Glutamatergic neuron (in vitro differentiated cells): ENCODE data around the gene EYS. TPM values are rescaled to one million over a fixed set of nuclear protein-coding genes. Genes with fewer than 3 reads are reported as not detected.

Experiments used
- DNase-seq: peaks from one replicate; pipeline ENCODE4 v3.0.0; 2022
- H3K27ac Mint-ChIP-seq: one replicate; pipeline ENCODE4 v1.8.0; 2020; ENCODE audit warnings: mild to moderate bottlenecking, mixed read lengths, inconsistent platforms; ENCODE audit not compliant: unreplicated experiment
- H3K27me3 Mint-ChIP-seq: one replicate; pipeline ENCODE4 v1.8.0; 2020; ENCODE audit warnings: mild to moderate bottlenecking, moderate library complexity, mixed read lengths, inconsistent platforms; ENCODE audit not compliant: unreplicated experiment
- H3K36me3 Mint-ChIP-seq: one replicate; pipeline ENCODE4 v1.8.0; 2020; ENCODE audit warnings: mild to moderate bottlenecking, mixed read lengths, inconsistent platforms; ENCODE audit not compliant: unreplicated experiment
- H3K4me1 Mint-ChIP-seq: one replicate; pipeline ENCODE4 v1.8.0; 2020; ENCODE audit warnings: mild to moderate bottlenecking, low read depth, mixed read lengths, inconsistent platforms; ENCODE audit not compliant: unreplicated experiment
- H3K4me3 Mint-ChIP-seq: one replicate; pipeline ENCODE4 v1.8.0; 2020; ENCODE audit warnings: mild to moderate bottlenecking, mixed read lengths, inconsistent platforms; ENCODE audit not compliant: unreplicated experiment
- H3K9me3 Mint-ChIP-seq: one replicate; pipeline ENCODE4 v1.8.0; 2020; ENCODE audit warnings: mild to moderate bottlenecking, moderate library complexity, mixed read lengths, inconsistent platforms; ENCODE audit not compliant: unreplicated experiment
- total RNA-seq: library from RNA; stranded (reverse); fragmentation: NEBNext Ultra II Directional; extraction: Animal tissue kit (Norgen Biotek cat#: 25700); gene quantifications from one replicate; pipeline ENCODE4 v1.2.1, GENCODE V29; 2021; ENCODE audit not compliant: unreplicated experiment
- TF ChIP-seq, protein P1 (sequence below): fragments of 200-600 bp; sonication (generic); IDR thresholded peaks from one replicate; pipeline ENCODE4 v1.5.0; 2021; ENCODE audit not compliant: partially characterized antibody, unreplicated experiment

EYS gene
- total RNA-seq, 1 donor from 2014 or later: 13.2 TPM

DNA sequence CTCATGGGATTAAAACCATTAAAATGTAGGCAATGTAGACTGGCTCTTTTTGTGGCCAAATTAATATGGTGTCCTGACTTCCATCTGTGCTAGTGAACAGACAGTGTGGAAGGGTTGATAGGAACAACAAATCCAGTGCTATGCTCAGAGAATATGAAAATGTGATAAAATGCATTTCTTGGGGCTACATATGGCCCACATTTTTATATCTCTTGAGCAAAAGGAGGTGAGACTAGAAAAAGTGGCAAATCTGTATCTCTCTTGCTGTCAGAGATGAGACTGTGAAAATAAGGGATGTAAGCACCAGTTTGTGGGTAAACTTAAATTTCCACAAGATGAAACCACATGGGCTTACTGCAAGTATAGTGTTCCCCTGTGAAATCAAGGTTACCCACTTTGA, 1909.3 kb downstream of the EYS start:
- DNase-seq: no peak
- Mint-ChIP-seq H3K27me3 (no peaks in the 10 kb centered on the region), H3K27ac (no peak overlapping the region), H3K4me1 (peaks cover 12% of the 10 kb centered on the region), H3K4me3 (no peak overlapping the region), H3K36me3 (no peaks in the 10 kb centered on the region), H3K9me3 (peaks cover 2% of the 10 kb centered on the region)
- TF ChIP-seq, protein P1, sequence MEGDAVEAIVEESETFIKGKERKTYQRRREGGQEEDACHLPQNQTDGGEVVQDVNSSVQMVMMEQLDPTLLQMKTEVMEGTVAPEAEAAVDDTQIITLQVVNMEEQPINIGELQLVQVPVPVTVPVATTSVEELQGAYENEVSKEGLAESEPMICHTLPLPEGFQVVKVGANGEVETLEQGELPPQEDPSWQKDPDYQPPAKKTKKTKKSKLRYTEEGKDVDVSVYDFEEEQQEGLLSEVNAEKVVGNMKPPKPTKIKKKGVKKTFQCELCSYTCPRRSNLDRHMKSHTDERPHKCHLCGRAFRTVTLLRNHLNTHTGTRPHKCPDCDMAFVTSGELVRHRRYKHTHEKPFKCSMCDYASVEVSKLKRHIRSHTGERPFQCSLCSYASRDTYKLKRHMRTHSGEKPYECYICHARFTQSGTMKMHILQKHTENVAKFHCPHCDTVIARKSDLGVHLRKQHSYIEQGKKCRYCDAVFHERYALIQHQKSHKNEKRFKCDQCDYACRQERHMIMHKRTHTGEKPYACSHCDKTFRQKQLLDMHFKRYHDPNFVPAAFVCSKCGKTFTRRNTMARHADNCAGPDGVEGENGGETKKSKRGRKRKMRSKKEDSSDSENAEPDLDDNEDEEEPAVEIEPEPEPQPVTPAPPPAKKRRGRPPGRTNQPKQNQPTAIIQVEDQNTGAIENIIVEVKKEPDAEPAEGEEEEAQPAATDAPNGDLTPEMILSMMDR: no peak

DNA sequence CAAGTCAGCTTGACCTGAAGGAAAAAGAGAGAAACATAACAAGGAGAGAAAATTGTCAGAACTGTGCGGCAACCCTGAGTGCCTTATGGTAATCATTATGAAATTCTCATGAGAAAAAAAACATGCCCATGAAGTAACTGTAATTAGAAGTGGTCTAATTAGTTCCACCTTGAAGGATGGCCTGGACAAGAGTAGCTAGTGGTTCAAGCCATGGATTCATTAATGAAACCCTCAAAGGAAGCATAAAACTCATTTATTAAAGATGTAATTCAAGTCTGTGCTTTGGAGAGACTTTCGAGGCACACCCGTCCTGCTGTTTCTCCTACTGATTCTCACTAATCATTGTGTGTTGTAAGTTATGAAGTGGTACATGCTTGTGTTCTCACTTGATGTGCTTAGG, 1911.2 kb downstream of the EYS start:
- Mint-ChIP-seq H3K4me3 (no peak overlapping the region), H3K36me3 (no peaks in the 10 kb centered on the region), H3K27me3 (no peaks in the 10 kb centered on the region), H3K27ac (peak overlapping the region; percentile 49), H3K9me3 (peaks cover 2% of the 10 kb centered on the region), H3K4me1 (peaks cover 12% of the 10 kb centered on the region)
- TF ChIP-seq, protein P1: no peak
- no peak for DNase-seq

DNA sequence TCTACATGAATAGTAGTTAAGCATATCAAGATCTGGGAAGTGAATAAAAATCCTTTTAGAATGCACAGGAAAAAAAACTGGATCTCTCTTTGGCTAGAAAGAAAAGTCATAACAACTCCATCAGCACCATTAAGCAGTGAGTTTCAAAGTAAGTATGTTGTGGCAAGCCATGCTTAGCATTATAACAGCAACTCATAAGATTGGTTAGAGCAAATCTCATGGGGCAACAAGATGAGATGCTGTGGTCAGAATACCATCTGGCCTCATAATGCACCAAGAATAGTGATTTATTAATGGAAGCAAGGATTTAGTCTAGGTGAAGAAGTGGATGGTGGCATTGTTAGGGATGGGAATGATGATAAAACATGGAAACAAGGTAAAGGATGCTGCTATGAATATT, 1912.0 kb downstream of the EYS start:
- H3K27me3 Mint-ChIP-seq: no peaks in the 10 kb centered on the region

DNA sequence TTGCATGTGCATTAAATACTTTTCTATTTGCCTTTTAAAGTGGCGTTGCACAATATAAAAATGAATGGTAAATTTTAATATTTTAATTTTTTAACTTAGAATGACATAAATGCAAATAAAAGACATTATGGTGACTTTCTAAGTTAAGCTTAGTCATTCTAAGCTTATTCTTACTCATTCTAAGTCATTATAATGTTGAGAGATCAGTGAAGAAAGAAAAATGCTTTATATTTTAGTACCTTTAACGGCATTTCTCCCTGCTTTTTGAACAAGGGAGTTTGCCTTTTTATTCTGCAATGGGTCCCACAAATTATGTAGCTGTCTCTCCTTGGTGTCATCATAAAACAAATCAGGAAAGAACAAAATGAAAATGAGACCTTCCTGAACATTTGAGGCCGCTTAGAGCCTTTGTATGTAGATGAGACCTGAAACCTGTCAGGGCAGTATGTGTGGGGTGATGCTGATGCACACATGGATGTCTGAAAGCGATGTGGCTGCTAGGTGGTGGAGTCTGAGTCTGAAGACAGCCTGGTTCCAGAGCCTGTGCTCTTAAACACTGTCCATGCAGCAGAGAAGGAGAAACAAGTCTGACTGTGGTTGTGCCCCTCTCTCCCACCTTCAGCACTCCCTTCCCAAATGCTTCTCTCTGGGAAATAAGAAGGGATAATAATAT, 1913.4 kb downstream of the EYS start:
- H3K36me3 Mint-ChIP-seq: no peaks in the 10 kb centered on the region
- TF ChIP-seq, protein P1: no peak
- H3K27me3 Mint-ChIP-seq: no peaks in the 10 kb centered on the region
- H3K9me3 Mint-ChIP-seq: peaks cover 2% of the 10 kb centered on the region
- H3K27ac Mint-ChIP-seq: no peak overlapping the region
- H3K4me3 Mint-ChIP-seq: no peak overlapping the region
- DNase-seq: no peak
- H3K4me1 Mint-ChIP-seq: peaks cover 11% of the 10 kb centered on the region

More for the DNA sequence above, 1912.0 kb downstream of the EYS start:
- Mint-ChIP-seq H3K36me3 (no peaks in the 10 kb centered on the region), H3K9me3 (peaks cover 2% of the 10 kb centered on the region), H3K4me1 (peaks cover 12% of the 10 kb centered on the region), H3K4me3 (peak overlapping the region; percentile 32), H3K27ac (peak overlapping the region; percentile 69)
- TF ChIP-seq, protein P1: no peak
- no peak for DNase-seq

- TF ChIP-seq, protein P1: no peak
- H3K4me3 Mint-ChIP-seq: no peak overlapping the region
- H3K27ac Mint-ChIP-seq: no peak overlapping the region
- no peaks in the 10 kb centered on the region for H3K36me3 Mint-ChIP-seq
- no peaks in the 10 kb centered on the region for H3K27me3 Mint-ChIP-seq
- H3K4me1 Mint-ChIP-seq: peaks cover 8% of the 10 kb centered on the region
- no peak for DNase-seq
- H3K9me3 Mint-ChIP-seq: peaks cover 2% of the 10 kb centered on the region
These were observed 1914.1 kb downstream of the EYS start for GRCh38 chr6:63792736-63793464.
